ENCODE data around the gene TMEM150A.
"Not testable (repeated sequence)": the region's sequence is repeated elsewhere in the genome, so short reads cannot be mapped to it uniquely, and the experiment has no call there.

The TMEM150A gene

DNA sequence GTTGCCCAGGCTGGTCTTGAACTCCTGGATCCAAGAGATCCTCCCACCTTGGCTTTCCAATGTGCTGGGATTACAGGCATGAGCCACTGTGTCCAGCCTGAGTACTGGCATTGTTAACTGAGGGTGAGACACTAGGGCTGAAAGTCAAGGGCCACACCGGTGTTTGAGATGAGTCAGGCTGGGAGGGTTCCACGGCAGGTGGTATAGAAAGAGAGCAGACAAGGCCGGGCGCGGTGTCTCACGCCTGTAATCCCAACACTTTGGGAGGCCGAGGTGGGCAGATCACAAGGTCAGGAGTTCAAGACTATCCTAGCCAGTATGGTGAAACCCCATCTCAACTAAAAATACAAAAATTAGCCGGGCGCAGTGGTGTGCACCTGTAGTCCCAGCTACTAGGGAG lies 10.2 kb downstream of the TMEM150A start:
- DNase-seq: not testable (repeated sequence)

DNA sequence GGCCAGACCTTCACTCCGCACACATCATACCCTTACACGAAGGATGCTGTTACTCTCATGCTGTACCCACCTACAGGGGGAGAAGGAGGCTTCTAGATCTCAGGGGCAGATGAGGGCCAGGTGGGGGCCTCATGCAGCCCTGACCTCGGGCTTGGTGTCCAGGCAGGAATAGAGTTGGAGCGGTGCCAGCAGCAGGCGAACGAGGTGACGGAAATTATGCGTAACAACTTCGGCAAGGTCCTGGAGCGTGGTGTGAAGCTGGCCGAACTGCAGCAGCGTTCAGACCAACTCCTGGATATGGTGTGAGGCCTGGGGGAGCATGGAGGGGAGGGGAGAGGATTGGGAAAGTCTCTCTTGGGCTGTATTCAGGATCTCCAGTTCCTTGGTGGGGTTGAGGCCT lies 10.9 kb downstream of the TMEM150A start:
- no peak for DNase-seq

DNA sequence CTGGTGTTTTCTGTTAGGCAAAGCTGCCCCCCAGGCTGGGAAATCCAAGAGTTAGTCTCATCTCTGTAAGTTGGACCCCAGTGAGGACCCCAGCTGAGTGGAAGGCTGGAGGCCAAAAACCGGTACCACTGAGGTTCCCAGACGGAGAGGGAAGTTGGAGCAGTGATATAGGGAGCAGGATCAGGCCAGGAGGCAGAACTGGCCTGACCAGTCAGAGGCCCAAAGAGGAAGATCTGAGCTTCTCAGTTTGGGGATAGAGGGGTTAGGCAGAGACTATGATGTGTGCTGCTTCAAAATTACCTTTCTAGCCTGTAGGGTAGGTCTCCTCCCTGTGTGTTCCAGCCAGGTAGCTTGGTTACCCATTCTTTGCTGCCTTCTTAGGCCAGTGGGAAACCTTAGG lies 11.5 kb downstream of the TMEM150A start:
- no peak for DNase-seq

GRCh38 chr2:85589982-85590791 lies 12.3 kb downstream of the TMEM150A start:
- no peak for DNase-seq

GRCh38 chr2:85589181-85589580 lies 13.3 kb downstream of the TMEM150A start:
- DNase-seq: no peak

GRCh38 chr2:85588645-85589044 lies 13.9 kb downstream of the TMEM150A start:
- DNase-seq: no peak

DNA sequence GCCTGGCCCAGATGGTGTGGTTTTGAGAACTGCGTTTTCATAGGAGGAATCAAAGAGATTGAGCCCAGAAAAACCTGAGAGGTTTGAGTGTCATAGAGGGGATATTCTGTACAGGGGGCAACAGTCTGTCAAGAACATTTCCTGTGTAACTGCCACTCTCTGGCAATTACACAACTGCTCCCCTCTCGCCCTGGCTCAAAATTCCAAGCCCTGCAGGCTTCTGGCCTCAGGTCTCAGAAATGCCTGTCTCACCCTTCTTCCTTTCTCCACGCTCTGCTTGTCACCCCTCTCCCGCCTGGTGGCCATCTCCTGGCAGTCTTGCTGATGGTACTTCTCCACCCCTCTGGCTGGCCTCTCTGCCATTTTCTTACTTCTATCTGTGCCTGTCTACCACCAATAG lies 14.3 kb downstream of the TMEM150A start:
- DNase-seq: no peak

- no peak for DNase-seq
These were observed 16.8 kb downstream of the TMEM150A start for GRCh38 chr2:85585781-85586105.

DNA sequence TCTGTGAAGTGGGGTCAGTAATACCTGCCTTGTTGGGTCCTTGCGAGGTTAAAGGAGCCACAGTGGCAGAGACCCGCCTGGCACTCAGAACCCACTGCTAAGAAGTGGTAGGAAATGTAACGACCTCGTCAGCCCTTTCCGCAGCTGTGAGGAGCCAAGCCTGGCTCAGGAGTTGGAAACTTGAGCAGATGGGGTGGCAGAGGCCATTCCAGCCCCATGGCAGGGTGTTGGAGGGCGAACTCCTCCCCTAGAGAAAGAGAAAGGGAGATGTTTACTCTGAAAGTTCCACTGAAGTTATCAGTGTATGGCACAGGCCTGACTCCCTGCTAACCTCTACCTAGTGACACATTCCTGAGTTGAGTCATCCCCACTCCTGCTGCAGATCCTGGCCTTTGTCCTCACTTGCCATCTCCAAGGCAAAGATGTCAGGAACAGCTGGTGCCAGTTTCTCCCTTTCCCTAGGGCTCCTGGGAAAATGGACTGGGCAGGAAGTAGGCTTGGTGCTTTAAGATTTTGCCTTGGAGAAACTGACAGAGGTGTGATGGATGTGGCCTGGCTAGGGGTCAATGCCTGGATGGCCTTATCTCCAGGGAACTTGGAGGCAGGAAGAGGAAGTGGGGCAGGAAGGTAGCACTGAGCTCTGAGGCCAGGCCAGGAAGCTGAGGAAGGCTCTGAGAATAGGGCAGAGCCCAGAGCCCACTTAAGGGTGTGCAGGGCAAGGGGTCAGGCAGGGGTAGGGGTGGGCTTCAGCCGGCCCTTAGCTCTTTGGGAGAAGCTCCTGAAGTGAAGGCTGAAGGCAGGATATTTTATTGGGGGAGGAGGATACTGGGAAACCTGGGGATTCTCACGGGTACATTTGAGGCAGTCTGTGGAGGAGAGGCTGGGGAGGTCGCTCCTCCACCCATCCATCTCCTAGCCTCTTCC lies 17.4 kb downstream of the TMEM150A start:
- DNase-seq: no peak

- DNase-seq: no peak
These were observed 18.1 kb downstream of the TMEM150A start, which contains the start of gene VAMP5 for GRCh38 chr2:85584354-85584856. Gene VAMP5, plus strand, starts transcription at chr2:85584431. Its CDS starts 60 bp downstream, at chr2:85584491.

GRCh38 chr2:85583667-85584353 lies 18.7 kb downstream of the TMEM150A start:
- no peak for DNase-seq

- no peak for DNase-seq
These were observed 20.0 kb downstream of the TMEM150A start for GRCh38 chr2:85582492-85582891.

- DNase-seq: no peak
These were observed 22.3 kb downstream of the TMEM150A start for GRCh38 chr2:85580206-85580605.

DNA sequence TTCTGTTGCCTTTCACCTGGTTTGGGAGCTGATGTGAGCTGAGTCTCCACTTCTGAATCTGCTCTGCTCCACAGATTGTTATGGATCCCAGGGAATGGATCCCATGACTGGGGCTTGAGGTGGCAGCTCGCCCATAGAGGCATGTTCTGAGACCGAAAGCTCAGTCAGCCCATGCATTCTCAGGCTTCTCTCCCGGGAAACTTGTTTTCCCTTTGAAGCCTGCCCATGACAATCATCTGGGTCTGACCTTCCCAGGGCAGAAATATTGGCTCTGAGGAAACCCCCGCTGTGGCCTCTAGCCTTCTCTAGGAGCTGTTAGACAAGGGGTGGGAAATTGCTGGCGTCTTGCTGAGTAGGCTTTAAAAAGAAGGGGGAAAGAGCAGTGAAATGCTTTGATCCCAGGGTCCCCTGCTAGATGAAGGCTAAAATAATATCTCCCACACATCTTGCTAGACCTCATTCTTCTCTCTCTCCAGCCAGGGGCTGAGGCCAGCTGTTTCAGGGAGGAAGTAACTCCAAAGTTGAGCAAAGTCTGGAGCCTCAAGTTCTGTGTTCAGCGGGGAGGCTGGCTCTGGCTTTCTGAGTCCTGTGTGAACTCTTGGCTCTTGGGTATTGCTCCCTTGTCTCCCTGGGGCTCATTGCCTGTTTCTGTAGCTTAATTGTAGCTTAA lies 23.1 kb downstream of the TMEM150A start:
- no peak for DNase-seq

DNA sequence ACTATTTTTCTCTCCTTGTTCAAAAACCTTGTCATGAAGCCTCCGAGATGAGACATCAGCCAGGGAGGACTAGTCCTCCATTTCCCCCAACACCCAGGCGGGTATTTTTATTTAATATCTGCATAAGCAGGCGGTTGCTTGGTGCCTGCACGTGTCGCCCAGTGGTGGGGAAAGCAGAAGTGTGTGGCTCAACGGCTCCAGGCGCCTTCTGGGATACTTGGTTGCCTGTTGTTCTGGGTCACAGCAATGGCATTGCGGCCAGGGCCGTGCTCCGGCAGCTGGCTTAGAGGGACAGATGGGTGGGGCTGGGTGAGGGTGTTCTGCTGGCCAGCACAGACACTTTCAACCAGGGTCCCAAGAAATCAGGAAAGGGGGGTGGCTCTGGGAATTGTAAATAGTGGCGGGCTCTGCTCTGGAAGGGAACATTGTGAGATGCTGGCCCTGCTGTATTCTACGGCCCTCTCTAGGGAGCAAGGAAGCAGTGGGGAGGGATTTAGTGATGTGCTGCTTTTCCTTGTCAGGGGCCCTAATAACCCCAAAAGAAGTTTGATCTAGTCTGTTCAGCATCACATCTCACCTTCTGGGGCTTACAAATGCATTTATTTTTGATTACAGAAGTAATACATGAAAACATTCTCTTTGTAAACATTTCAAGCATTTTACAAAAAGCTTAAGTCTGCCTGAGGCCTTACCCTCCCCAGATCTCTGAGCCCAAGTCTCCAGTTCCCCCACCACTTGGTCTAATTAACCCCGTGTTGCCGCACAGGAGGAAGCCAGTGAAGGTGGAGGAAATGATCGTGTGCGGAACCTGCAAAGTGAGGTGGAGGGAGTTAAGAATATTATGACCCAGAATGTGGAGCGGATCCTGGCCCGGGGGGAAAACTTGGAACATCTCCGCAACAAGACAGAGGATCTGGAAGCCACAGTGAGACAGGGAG lies 24.0 kb downstream of the TMEM150A start:
- DNase-seq: no peak

DNA sequence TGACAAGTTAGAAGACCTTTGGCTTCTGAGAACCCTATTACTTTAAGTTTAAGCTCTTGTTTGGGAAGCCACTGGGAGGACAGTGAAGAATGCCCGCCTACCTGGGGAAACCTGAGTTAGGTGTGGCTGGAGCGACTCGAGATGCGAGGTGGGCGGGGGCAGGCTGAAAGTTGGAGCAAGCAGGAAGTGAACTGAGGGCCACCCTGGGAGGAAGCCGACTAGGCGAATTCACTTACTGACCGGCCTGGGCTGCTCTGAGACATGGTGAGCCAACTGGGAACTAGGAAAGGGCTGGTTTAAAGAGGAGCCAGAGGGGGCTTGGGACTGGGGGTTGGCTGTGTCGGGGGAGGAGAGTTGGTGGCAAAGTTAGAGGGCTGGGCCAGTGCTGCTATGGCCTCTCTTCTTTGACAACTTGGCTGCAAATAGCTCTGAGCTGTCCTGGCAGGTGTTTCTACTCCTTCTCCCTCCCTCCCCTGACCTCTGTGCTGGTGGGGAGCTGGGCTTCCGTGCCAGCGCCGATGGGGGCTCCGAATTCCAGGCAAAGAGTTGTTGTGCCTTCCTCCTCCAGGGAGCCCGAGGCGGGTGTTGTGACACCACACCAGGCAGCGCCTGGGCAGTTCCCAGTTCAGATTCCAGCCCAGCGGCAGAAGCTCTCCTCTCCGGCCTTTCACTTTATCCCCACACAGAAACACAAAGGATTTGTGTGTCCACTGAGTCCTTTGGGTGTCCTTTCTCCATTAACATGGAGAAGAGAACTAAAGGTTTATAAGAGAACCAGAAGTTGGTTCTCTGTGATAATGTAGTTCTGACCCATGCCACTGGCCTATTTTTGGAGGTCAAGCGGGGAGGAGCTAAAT lies 24.9 kb downstream of the TMEM150A start, which contains the start of gene VAMP8:
VAMP8 (plus strand) TSS at position 201 of the 857 bp plus-strand sequence; CDS start at position 262, 61 bp downstream.
- peak; percentile 66 for DNase-seq

DNA sequence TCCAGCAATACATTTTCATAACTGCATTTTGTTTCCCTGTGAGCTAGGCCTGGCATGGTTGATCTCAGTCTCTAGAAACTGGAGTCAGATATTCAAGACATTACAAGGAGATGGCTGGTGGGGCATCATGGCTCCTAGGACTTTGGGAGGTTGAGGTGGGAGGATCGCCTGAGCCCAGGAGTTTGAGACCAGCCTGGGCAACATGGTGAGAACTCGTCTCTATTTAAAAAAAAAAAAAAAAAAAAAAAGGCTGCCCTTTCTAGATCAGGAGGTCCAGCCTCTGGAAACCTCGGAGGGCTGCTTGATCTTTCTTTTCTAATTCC lies 25.5 kb downstream of the TMEM150A start:
- DNase-seq: no peak

- DNase-seq: no peak
These were observed 26.8 kb downstream of the TMEM150A start for GRCh38 chr2:85575739-85576138.

DNA sequence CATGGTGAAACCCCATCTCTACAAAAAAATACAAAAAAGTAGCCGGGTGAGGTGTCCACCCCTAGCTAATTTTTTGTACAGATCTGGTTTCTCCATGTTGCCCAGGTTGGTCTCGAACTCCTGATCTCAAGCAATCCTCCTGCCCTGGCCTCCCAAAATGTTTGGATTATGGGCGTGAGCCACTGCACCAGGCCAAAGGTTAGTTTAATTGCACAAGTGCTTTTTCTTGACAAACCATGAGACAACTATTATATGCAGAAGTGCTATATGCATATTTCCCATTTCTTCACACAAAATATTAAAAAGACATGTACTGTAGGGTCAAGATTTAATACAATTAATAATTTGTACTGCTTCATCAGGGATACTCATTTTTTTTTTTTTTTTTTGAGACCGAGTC lies 36.2 kb downstream of the TMEM150A start:
- no peak for DNase-seq

GRCh38 chr2:85564144-85564563 lies 38.3 kb downstream of the TMEM150A start:
- no peak for DNase-seq
